Dermis microvascular lymphatic vessel endothelial cell (primary cell): ENCODE data around the gene LIPE. TPM values are rescaled to one million over a fixed set of nuclear protein-coding genes. Genes with fewer than 3 reads are reported as not detected.

ENCODE experiments used
- DNase-seq, 2 donors: peaks; one replicate each; pipeline versions ENCODE4 v3.0.0 to v3.0.0-alpha.2; 2010; ENCODE audit warnings: low read depth in 2 of 2
- total RNA-seq: library from RNA; depleted of rRNA; stranded (reverse); fragments of >200 nt; gene quantifications from 2 replicates; pipeline ENCODE4 v1.2.1, GENCODE V29; 2014

LIPE gene
- total RNA-seq, 1 donor from 2014 or later, result 5.0 TPM

DNA sequence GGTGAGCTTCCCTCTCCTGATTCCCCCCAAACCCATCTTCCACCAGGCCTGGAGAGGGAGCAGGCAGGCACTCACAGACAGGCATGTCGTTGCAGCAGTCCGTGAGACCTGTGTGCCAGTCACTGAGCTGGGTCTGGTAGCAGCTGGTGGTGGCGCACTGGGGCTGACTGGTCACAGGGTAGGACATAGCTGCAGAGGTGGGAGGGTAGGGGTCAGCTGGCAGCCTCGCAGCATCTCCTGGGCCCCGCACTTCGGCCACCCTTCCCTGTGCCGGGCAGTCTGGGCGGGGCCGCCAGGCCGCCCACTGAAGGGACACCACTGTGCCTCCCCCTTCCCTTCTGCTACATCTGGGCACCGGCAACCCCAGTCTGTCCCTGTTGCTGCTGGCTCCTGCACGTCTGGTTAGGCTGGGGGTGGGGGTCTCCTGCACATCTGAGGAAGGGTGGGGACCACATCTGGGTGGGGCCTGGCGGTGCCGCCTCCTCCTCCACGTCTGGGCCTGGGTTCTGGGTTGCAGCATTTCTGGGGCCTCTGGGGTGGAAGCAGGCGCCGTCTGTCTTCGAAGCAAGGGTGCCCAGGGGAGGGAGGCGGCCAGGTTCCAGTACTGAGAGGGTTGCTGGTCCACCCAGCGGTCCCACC, 38.2 kb downstream of the LIPE start:
- DNase-seq, result no peak

DNA sequence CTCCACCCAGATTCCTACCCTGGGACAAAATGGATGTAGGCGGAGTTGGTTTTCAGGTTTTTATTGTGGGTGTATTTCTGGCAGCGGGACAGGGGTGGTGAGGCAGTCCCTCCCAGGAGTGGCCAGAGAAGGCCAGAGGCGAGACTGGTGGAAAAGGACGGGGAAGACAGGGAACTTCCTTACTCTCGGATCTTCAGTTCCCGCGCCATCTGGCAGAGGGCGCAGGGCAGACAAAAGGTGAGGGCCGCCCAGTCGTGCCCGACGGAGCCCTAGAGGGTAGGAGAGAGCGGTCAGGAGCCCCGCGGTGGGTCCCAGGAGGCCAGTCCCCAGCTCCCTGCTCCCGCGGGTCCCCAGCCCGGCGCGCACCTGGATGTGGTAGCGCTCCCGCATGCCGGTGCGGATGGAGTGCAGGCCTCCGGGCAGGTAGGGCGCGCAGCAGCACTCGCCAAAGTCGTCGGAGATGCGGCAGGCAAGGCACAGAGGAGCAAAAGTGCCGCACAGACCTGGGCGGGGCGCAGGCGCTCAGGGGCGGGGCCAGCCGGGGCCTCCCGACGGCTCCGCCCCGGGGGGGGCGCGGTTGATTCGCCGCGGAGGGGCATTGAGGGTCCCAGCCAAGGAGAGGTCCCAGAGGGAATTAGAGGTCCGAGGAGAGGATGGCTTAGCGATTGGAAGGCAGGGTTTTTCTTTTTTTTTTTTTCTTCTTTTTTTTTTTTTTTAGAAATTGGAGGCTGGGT, 40.0 kb downstream of the LIPE start:
- DNase-seq, result peak in 1 of 2 donors; percentile 35

DNA sequence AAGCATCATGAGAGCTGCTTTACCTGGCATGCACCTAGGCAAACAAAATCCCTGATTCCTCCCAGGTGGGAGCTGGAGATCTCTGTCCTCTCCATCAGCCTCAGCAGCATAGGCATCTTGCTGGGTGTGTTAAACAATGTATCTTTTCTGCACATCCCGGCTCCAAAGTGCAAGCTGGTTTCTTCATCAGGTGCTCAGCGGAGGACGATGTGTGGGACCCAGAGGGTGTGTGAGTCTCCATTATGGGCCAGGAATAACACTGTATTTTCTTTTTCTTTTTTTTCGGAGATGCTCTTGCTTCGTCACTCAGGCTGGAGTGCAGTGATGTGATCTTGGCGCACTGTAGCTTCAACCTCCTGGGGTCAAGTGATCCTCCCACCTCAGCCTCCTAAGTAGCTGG, 47.0 kb downstream of the LIPE start:
- DNase-seq, result no peak

DNA sequence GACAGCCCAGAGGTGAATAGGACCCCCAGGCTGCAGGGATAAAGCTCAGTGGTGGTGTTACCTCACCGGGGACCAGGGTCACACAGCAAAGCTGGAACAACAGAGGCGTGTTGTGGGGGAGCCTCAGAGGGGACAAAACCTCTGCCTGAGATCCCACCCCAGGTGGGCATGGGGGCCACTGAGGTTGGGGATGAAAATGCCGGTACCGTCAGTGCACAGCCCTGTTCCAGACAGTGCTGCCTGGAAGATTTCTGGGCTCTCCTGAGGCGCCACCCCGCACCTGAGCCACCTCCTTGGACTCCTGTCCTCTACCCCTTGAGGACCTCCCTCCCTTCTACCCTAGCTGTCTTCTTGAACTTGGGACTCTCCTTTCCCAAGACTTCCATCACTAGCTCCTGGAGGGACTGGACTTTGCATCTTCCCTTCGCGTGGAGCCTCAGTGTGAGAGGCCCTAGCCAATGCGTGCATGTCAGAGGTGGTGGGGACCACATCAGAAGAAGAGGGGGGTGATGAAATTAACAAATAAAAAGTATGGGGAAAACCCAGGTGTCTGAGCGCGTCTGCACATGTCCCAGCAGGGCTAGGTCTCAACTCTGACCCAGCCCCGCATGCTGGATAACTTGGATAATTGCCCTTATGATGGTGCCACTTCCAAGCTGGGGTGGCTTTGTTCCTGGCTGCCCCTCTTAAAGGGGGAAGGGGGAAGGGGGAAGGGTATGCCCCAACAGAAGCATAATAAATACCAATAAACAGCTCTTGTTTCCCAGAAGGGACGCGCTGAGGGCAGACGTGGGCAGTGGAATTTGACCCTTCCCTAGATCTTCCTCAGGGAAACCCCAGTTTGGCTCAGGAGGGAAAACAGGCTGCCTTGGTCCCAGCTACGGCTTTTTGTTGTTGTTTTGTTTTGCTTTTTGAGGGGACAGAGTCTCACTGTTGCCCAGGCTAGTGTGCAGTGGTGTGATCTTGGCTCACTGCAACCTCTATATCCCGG, 48.7 kb downstream of the LIPE start:
- DNase-seq, result no peak

DNA sequence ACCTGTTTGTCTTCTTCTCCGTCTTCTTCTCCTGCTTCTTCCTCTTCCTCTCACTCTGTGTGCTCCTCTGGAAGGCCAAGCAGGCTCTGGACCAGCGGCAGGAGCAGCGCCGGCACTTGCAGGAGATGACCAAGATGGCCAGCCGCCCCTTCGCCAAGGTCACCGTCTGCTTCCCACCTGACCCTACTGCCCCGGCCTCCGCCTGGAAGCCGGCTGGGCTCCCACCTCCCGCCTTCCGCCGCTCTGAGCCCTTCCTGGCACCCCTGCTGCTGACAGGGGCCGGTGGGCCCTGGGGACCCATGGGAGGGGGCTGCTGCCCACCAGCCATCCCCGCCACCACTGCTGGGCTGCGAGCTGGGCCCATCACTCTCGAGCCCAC, 51.0 kb downstream of the LIPE start:
- DNase-seq, result no peak

DNA sequence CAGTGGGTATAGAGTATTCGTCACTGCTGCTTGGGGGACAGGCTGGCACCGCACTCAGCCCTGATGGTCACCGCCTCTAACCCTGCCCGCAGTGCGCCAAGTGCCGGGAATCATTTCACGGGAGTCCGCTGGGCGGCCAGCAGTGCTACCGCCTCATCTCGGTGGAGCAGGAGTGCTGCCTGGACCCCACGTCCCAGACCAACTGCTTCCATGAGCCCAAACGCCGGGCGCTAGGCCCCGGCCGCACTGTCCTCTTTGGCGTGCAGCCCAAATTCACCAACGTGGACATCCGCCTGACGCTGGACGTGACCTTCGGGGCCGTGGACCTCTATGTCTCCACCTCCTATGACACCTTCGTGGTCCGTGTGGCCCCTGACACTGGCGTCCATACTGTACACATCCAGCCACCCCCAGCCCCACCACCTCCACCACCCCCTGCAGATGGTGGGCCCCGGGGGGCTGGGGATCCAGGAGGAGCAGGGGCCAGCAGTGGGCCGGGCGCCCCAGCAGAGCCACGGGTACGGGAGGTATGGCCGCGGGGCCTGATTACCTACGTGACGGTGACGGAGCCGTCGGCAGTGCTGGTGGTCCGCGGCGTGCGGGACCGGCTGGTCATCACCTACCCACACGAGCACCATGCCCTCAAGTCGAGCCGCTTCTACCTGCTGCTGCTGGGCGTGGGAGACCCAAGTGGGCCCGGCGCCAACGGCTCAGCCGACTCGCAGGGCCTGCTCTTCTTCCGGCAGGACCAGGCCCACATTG, 51.6 kb downstream of the LIPE start:
- no peak for DNase-seq

DNA sequence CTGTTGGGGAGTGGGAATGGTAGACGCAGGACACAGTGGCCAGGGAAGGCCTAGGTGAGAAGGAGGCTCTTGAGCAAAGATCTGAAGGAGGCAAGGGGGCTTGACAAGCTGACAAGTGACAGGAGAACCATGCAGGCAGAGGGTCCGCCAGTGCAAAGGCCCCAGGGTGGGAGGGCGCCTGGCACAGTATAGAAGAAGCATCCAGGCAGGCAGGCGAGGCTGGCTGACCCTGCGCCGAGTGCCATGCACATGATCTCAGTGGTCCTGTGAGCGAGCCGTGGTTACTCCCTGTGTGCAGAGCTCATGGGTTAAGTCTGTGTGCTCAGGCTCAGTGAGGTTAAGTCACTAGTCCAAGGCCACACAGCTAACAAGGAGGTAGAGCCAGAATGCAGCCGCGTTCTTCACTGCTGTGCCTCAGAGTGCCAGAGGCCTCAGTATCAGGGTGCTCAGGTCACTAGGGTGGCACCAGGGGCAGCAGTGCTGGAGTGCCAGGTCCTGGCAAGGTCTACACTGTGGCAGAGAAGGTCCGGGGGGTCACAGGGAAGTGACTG, 52.3 kb downstream of the LIPE start:
- no peak for DNase-seq

DNA sequence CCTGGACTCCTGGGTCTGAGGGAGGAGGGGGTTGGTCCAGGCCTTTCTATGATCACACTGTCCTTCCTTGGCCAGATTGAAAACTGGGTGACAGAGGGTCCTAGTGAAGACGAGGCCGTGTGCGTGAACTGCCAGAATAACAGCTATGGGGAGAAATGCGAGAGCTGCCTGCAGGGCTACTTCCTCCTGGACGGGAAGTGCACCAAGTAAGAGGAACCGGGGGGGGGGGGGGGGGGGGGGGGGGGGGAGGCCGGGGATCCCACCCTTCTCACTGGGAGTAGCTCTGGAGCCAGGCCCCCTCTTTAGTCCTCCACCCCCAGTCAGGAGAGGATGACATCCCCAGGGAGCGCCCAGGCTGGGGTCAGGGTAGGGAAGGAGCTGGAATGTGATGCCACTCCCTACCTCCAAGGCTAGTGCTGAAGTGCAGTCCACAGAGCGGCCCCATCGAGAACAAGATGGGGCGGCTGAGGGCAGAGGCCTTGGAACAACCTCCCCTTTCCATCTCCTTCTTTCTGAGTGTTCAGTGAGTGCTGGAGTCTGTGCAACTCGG, 56.5 kb downstream of the LIPE start:
- no peak for DNase-seq

DNA sequence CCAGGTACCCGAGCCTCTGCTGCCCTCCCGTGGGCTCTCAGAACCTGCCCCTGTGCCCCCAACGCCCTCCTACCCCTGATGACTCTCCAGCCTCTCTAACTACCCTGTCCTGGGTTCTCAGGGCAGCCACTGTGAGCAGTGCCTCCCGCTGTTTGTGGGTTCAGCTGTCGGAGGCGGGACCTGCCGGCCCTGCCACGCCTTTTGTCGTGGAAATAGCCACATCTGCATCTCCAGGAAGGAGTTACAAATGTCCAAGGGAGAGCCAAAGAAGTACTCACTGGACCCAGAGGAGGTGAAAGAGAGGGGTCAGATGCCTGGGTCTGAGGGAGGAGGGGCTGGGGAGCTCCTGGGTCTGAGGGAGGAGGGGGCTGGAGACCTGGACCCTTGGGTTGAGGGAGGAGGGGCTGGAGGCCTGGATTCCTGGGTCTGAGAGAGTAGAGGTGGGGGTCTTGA, 57.1 kb downstream of the LIPE start:
- DNase-seq, result no peak

DNA sequence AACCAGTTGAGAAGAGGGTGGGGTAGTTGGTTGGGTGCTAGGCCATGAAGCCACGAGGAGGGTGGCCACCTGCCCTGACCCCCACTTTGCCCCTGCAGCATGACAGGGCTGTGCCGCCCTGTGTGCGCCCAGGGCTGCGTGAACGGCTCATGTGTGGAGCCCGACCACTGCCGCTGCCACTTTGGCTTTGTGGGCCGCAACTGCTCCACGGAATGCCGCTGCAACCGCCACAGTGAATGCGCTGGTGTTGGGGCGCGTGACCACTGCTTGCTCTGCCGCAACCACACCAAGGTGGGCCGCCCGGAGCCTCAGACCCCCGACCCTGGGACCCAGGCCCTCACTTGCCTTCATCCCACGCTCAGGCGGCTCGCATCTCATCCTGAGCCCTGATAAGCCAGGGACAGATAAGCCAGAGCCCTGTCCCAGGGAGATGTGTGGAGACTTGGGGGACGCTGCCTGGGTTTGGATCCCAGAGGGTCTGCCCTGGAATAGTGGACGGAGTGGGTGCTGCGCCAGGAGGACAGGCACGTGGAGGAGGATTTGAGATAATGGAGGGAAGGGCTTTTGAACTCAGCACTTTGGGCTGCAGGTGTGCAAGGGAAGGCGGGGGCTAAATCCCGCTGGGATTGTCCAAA, 57.6 kb downstream of the LIPE start:
- DNase-seq, result no peak

DNA sequence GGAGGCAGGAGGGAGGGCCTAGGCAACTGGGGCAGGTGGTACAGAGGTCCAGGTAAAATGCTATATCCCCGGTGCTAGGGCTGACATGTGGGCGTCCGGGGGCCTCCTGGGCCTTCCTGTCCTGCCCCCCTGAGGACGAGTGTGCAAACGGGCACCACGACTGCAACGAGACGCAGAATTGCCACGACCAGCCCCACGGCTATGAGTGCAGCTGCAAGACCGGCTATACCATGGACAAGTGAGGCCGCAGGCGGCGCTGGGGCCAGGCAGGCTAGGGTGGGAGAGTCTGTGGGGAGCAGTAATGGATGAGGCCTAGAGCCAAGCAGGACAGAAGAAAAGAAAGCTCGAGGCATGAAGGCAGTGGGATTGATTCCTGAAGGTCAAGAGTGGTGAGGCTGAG, 58.4 kb downstream of the LIPE start:
- no peak for DNase-seq

DNA sequence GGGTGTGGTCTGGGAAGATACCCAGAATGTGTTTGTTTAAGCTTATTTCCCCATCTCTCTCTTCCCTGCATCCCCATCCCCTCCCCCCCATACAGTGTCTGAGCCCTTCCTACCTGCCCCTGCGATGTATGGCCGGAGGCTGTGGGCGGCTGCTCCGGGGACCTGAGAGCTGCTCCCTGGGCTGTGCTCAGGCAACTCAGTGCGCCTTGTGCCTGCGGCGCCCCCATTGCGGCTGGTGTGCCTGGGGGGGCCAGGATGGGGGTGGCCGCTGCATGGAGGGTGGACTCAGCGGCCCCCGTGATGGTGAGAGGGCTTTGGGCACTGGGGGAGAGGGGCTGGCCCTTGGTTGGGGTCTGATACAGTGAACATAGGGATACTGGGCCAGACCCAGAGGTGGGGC, 58.8 kb downstream of the LIPE start:
- no peak for DNase-seq

DNA sequence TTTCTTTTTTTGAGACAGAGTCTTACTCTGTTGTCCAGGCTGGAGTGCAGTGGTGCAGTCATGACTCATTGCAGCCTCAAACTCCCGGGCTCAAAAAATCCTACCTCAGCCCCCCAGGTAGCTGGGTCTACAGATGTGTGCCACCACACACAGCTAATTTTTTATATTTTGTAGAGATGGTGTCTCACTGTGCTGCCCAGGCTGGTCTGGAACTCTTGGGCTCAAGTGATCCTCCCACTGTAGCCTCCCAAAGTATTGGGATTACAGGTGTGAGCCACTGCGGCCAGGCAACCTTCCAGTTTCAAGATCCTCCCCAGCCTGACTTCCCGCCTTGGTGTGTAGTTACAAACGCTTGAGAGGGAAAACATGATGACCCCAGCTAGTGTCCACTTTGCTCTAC, 59.3 kb downstream of the LIPE start:
- DNase-seq, result no peak

DNA sequence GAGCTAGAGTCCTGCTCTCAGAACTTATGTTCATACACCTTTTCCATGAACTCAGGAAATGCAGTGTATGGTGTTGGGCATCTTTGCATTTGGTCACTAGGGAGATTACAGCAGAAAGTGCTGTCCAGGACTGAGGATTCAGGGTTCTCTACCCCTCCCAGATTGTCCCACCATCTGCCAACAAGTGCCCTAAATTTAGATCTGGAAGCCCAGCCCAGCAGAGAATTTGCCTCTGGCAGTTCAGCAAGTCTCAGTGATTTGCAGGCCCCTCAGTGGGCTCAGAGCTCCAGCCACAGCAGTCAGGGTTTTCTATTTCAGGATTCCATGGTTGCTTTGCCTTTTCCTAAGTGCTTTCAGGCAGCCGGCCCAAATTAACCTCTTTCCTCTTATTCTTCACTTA, 60.5 kb downstream of the LIPE start:
- DNase-seq, result no peak

DNA sequence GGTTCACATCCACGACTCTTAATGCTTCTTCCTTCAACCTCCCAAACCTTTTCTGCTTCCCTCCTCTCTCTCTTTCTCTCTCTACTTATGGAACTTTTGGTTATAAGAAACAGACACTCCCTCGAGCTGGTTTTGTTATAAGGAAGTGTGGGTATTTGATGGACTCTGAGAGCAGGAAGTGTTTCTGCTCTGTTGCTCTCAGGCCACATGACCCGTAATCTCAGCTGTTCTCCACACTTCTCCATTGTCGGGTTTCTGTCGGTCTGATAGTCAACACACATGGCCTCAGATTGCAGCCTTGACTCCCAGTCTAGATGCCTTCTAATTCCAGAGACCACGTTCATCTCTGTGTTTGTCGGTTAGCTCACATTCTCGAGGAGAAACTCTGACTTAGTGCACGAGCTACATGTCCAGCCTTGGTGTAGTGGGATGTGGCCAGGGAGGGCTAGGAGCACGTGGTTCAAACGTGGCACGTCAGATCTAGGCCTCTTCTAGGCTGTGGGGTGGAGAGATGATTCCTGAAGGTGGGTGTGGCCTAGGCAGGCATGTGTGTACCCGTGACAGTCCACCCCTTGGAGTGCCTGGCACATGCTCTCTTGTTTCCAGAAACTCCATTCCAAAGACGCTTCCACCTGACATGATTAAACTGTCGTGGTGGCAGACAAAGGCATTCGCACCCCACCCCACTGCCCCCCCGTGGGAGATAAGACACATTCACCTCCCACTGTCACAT, 63.4 kb downstream of the LIPE start:
- DNase-seq, result no peak

DNA sequence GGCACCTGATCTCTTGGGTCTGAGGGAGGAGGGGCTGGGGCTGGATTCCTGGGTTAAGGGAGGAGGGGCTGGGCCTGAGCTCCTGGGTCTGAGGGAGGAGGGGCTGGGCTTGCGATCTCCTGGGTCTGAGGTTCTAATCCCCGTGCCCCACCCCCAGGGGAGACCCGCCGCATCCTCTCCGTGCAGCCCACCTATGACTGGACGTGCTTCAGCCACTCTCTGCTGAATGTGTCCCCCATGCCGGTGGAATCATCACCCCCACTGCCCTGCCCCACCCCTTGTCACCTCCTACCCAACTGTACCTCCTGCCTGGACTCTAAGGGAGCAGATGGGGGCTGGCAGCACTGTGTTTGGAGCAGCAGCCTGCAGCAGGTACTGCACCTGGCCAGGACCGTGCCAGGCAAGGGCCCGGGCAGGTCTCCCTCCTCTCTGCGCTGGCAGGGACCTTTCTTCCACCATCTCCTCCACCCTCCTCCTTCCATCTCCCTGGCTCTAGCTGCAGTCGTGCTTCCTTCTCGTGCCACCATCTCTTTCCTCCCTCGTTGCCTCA, 64.2 kb downstream of the LIPE start:
- no peak for DNase-seq

DNA sequence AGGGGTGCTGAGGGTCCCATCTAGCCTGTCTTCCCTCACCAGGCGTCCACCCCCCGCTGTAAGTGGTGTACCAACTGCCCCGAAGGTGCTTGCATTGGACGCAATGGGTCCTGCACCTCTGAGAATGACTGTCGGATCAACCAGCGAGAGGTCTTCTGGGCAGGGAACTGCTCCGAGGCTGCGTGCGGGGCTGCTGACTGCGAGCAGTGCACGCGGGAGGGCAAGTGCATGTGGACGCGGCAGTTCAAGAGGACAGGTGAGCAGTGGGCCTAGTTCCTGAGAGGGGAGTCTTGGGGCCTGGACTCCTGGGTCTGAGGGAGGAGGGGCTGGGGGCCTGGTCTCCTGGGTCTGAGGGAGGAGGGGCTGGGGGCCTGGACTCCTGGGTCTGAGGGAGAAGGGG, 64.8 kb downstream of the LIPE start:
- DNase-seq, result no peak

DNA sequence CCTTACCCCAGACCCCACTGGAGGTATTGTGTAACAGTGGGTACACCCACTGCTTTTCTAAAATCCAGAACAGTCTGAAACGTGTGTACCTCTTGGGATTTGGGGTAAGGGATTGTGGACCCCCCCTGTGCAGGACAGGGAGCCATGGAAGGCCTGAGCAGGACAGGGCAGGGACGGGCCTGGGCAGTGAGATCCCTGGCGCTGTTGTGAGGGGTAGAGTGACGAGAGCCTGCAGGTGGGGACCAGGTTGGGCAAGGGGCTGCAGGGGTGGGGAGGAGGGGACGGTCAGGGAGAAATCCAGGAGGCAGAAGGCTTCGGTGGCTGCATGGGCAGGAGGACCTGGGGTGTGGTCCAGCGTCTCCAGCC, 65.7 kb downstream of the LIPE start:
- no peak for DNase-seq

DNA sequence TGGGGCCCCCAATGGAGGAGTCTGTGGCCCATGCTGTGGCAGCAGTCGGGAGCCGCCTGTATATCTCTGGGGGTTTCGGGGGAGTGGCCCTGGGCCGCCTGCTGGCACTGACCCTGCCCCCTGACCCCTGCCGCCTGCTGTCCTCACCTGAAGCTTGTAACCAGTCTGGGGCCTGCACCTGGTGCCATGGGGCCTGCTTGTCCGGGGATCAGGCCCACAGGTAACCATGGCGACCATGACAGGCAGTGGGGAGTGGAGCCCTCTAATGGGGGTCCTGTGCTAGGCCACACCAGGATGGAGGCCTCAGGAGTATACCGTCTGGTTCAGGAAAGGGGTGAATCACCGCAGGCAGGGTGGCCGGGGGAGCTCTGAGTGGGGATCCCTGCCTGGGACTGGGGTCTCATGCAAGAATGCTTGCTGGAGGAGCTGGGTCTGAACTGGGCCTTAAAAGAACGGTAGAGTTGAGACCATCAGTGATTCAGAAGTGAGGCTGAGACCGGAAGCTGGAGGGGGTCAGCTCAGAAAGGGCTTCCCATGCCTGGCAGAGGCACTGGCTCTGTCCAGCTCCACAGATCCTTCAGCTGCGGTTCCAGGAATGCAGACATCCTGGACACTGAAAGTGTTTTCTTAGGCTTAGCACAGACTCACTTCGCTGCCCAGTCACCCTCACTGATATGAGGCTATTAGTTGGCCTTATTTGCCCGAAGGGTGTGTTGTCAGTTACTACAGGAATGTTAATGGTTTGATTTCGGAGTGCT, 66.2 kb downstream of the LIPE start:
- DNase-seq, result no peak
